Lung (tissue), 12 donors: ENCODE data around the gene CXCR5. TPM values are rescaled to one million over a fixed set of nuclear protein-coding genes. Genes with fewer than 3 reads are reported as not detected.

Source experiments
- ATAC-seq: fragments of 200-7000 bp; cut with Tn5 transposase; one replicate; pipeline ENCODE4 v1.9.1; 2020; ENCODE audit warnings: moderate number of reproducible peaks; ENCODE audit not compliant: insufficient read depth, low FRiP score
- DNase-seq, 3 donors: peaks; one replicate each; pipeline ENCODE4 v3.0.0-alpha.2; 2013 to 2017
- H3K27ac ChIP-seq, 2 donors: one replicate each; pipeline ENCODE4 v1.5.1; 2013; ENCODE audit warnings: mild to moderate bottlenecking in 2 of 2, moderate library complexity in 2 of 2, control low read depth in 1 of 2, inconsistent platforms in 1 of 2, low read depth in 1 of 2, low read length in 1 of 2
- H3K27me3 ChIP-seq, 3 donors: one replicate each; pipeline ENCODE4 v1.5.1; 2013; ENCODE audit warnings: low read length in 2 of 3; ENCODE audit not compliant: control insufficient read depth in 3 of 3, insufficient read depth in 3 of 3
- H3K36me3 ChIP-seq, 4 donors: one replicate each; pipeline ENCODE4 v1.5.1; 2013; ENCODE audit warnings: low read length in 4 of 4, mild to moderate bottlenecking in 1 of 4, moderate library complexity in 1 of 4; ENCODE audit not compliant: control insufficient read depth in 4 of 4, insufficient read depth in 4 of 4
- H3K4me1 ChIP-seq, 5 donors: one replicate each; pipeline ENCODE4 v1.5.1; 2013; ENCODE audit warnings: low read length in 5 of 5, mild to moderate bottlenecking in 2 of 5, moderate library complexity in 1 of 5; ENCODE audit not compliant: control insufficient read depth in 5 of 5, insufficient read depth in 5 of 5
- H3K4me3 ChIP-seq: one replicate; pipeline ENCODE4 v1.5.1; 2013; ENCODE audit warnings: mild to moderate bottlenecking, control low read depth, moderate library complexity
- H3K9ac ChIP-seq, 2 donors: one replicate each; pipeline ENCODE4 v1.5.1; 2013; ENCODE audit warnings: low read length in 2 of 2, control low read depth in 1 of 2; ENCODE audit not compliant: insufficient read depth in 1 of 2
- H3K9me3 ChIP-seq, 4 donors: one replicate each; pipeline ENCODE4 v1.5.1; 2013; ENCODE audit warnings: low read length in 3 of 4, mild to moderate bottlenecking in 1 of 4, moderate library complexity in 1 of 4; ENCODE audit not compliant: control insufficient read depth in 4 of 4, insufficient read depth in 3 of 4
- CTCF ChIP-seq: IDR thresholded peaks from 2 replicates; pipeline ENCODE4 v1.5.1; 2012; ENCODE audit warnings: mild to moderate bottlenecking; ENCODE audit errors: control extremely low read depth, extremely low read depth
- WGBS, 2 donors: extraction: QIAGEN DNeasy Blood & Tissue Kit; methylation state at CpG; one replicate each; pipeline ENCODE4 v1.1.7; 2013; 5-methylcytosine and 5-hydroxymethylcytosine counted together
- polyA plus RNA-seq, 2 donors: library from polyadenylated mRNA; stranded (reverse); fragments of 200-250 nt; gene quantifications; one replicate each; pipeline ENCODE4 v1.2.1, GENCODE V29; 2013
- total RNA-seq, 2 donors: library from RNA; depleted of rRNA in 1 of 2; stranded (reverse); fragments of >200 nt in 1 of 2; gene quantifications; one replicate each; pipeline ENCODE4 v1.2.1, GENCODE V29; 2014 to 2021
- donor health status: control.
- donor health status: control.
- donor health status: Bipolar disorder and iron deficiency.
- donor health status: healthy.
- donor health status: DM: yes; HTN: yes; CAD: no.

CXCR5 gene
- total and polyA plus RNA-seq, 4 donors = 0.16 to 0.65 (median 0.48) TPM; not detected in 1

GRCh38 chr11:118843565-118843964 lies 40.1 kb upstream of the CXCR5 start:
- DNase-seq (no peak), ATAC-seq (no peak)
- no peak for TF ChIP-seq CTCF
- Histone ChIP-seq H3K4me3 (no peak overlapping the region), H3K27me3 (no peaks in the 10 kb centered on the region), H3K27ac (no peak overlapping the region), H3K9me3 (no peaks in the 10 kb centered on the region), H3K36me3 (no peaks in the 10 kb centered on the region), H3K9ac (no peak overlapping the region), H3K4me1 (no peaks in the 10 kb centered on the region)
- 84 to 91% methylated on average over 2 of the region's 2 CpGs for WGBS, 2 donors

GRCh38 chr11:118845369-118845768 lies 38.3 kb upstream of the CXCR5 start:
- no peak for TF ChIP-seq CTCF
- no peak for ATAC-seq
- Histone ChIP-seq H3K36me3 (no peaks in the 10 kb centered on the region), H3K27me3 (no peaks in the 10 kb centered on the region), H3K4me1 (no peaks in the 10 kb centered on the region), H3K27ac (no peak overlapping the region), H3K9ac (no peak overlapping the region), H3K9me3 (no peaks in the 10 kb centered on the region), H3K4me3 (no peak overlapping the region)
- DNase-seq = no peak

- no peaks in the 10 kb centered on the region for H3K4me1 ChIP-seq
- TF ChIP-seq CTCF = no peak
- H3K36me3 ChIP-seq = no peaks in the 10 kb centered on the region
- no peak overlapping the region for H3K27ac ChIP-seq
- ATAC-seq (no peak), DNase-seq (no peak)
- H3K9me3 ChIP-seq = no peaks in the 10 kb centered on the region
- no peaks in the 10 kb centered on the region for H3K27me3 ChIP-seq
- H3K9ac ChIP-seq = no peak overlapping the region
- 89 to 95% methylated on average over 3 of the region's 3 CpGs for WGBS, 2 donors
- H3K4me3 ChIP-seq = no peak overlapping the region
These were observed 37.3 kb upstream of the CXCR5 start for GRCh38 chr11:118846181-118846935.

GRCh38 chr11:118849825-118850224 lies 33.9 kb upstream of the CXCR5 start:
- H3K27me3 ChIP-seq = no peaks in the 10 kb centered on the region
- no peak overlapping the region for H3K27ac ChIP-seq
- no peaks in the 10 kb centered on the region for H3K9me3 ChIP-seq
- WGBS, 2 donors = 87% methylated on average over 4 of the region's 4 CpGs
- DNase-seq (no peak), ATAC-seq (no peak)
- no peak for TF ChIP-seq CTCF
- no peak overlapping the region for H3K4me3 ChIP-seq
- H3K9ac ChIP-seq = no peak overlapping the region
- H3K36me3 ChIP-seq = no peaks in the 10 kb centered on the region
- H3K4me1 ChIP-seq = no peaks in the 10 kb centered on the region
